HepG2 (cell line): ENCODE measurements around the gene CACNA1F.

Experiments used
- ZFP36 ChIP-seq: fragments of 150-350 bp; IDR thresholded peaks from 2 replicates; pipeline ENCODE4 v1.6.1; 2018; ENCODE audit warnings: borderline replicate concordance, low read length, low read depth; ENCODE audit not compliant: partially characterized antibody
- TF ChIP-seq, protein P1 (sequence below), 2 experiments: fragments of 450-650 bp in 1 of 2; sonication (generic) in 1 of 2; formaldehyde crosslinking in 1 of 2; IDR thresholded peaks; 2 replicates each; pipeline versions ENCODE4 v1.6.1 to v1.8.0; 2016 to 2022; ENCODE audit warnings: antibody characterized with exemption in 1 of 2, mild to moderate bottlenecking in 1 of 2, missing genetic modification reagents in 1 of 2

GRCh38 chrX:49166914-49167739 lies 66.0 kb downstream of the CACNA1F start:
- TF ChIP-seq, protein P1, sequence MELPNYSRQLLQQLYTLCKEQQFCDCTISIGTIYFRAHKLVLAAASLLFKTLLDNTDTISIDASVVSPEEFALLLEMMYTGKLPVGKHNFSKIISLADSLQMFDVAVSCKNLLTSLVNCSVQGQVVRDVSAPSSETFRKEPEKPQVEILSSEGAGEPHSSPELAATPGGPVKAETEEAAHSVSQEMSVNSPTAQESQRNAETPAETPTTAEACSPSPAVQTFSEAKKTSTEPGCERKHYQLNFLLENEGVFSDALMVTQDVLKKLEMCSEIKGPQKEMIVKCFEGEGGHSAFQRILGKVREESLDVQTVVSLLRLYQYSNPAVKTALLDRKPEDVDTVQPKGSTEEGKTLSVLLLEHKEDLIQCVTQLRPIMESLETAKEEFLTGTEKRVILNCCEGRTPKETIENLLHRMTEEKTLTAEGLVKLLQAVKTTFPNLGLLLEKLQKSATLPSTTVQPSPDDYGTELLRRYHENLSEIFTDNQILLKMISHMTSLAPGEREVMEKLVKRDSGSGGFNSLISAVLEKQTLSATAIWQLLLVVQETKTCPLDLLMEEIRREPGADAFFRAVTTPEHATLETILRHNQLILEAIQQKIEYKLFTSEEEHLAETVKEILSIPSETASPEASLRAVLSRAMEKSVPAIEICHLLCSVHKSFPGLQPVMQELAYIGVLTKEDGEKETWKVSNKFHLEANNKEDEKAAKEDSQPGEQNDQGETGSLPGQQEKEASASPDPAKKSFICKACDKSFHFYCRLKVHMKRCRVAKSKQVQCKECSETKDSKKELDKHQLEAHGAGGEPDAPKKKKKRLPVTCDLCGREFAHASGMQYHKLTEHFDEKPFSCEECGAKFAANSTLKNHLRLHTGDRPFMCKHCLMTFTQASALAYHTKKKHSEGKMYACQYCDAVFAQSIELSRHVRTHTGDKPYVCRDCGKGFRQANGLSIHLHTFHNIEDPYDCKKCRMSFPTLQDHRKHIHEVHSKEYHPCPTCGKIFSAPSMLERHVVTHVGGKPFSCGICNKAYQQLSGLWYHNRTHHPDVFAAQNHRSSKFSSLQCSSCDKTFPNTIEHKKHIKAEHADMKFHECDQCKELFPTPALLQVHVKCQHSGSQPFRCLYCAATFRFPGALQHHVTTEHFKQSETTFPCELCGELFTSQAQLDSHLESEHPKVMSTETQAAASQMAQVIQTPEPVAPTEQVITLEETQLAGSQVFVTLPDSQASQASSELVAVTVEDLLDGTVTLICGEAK (IDR thresholded peaks at IDR 0.05) = no peak
- TF ChIP-seq, protein P1 (CRISPR knock-in tag; IDR thresholded peaks at IDR 0.05) = no peak
- no peak for TF ChIP-seq ZFP36
